ENCODE data around the gene KIF6. TPM values are rescaled to one million over a fixed set of nuclear protein-coding genes. Genes with fewer than 3 reads are reported as not detected.

Gene KIF6
- total RNA-seq, 6 experiments from 2014 or later: not detected

GRCh38 chr6:39602601-39603519, 122.3 kb downstream of the KIF6 start:
- no peak for DNase-seq
- Mint-ChIP-seq H3K4me1 (ENCODE audit: low read depth) (no peaks in the 10 kb centered on the region), H3K36me3 (ENCODE audit: low read depth) (no peaks in the 10 kb centered on the region), H3K27ac (no peak overlapping the region), H3K9me3 (peaks cover 9% of the 10 kb centered on the region), H3K27me3 (ENCODE audit: insufficient read depth) (no peaks in the 10 kb centered on the region), H3K4me3 (no peak overlapping the region)
- no peak for TF ChIP-seq CTCF (IDR thresholded peaks at IDR 0.05)

GRCh38 chr6:39599973-39600372, 125.2 kb downstream of the KIF6 start:
- no peaks in the 10 kb centered on the region for H3K36me3 Mint-ChIP-seq (ENCODE audit: low read depth)
- no peak for TF ChIP-seq CTCF (IDR thresholded peaks at IDR 0.05)
- peak; percentile 0 for DNase-seq
- H3K9me3 Mint-ChIP-seq: peaks cover 14% of the 10 kb centered on the region
- no peak overlapping the region for H3K27ac Mint-ChIP-seq
- no peaks in the 10 kb centered on the region for H3K4me1 Mint-ChIP-seq (ENCODE audit: low read depth)
- no peaks in the 10 kb centered on the region for H3K27me3 Mint-ChIP-seq (ENCODE audit: insufficient read depth)
- H3K4me3 Mint-ChIP-seq: no peak overlapping the region

- TF ChIP-seq CTCF (IDR thresholded peaks at IDR 0.05): no peak
- Mint-ChIP-seq H3K9me3 (peaks cover 17% of the 10 kb centered on the region), H3K4me1 (ENCODE audit: low read depth) (no peaks in the 10 kb centered on the region), H3K36me3 (ENCODE audit: low read depth) (no peaks in the 10 kb centered on the region), H3K4me3 (no peak overlapping the region), H3K27me3 (ENCODE audit: insufficient read depth) (no peaks in the 10 kb centered on the region), H3K27ac (no peak overlapping the region)
- no peak for DNase-seq
Measured at GRCh38 chr6:39599341-39599740, 125.9 kb downstream of the KIF6 start.

GRCh38 chr6:39594285-39594684, 130.9 kb downstream of the KIF6 start:
- TF ChIP-seq CTCF (IDR thresholded peaks at IDR 0.05): no peak
- H3K27me3 Mint-ChIP-seq (ENCODE audit: insufficient read depth): no peaks in the 10 kb centered on the region
- H3K9me3 Mint-ChIP-seq: peaks cover 28% of the 10 kb centered on the region
- H3K27ac Mint-ChIP-seq: no peak overlapping the region
- H3K4me3 Mint-ChIP-seq: no peak overlapping the region
- no peak for DNase-seq
- H3K36me3 Mint-ChIP-seq (ENCODE audit: low read depth): no peaks in the 10 kb centered on the region; the same call in 1 of the 2 replicates
- H3K4me1 Mint-ChIP-seq (ENCODE audit: low read depth): no peaks in the 10 kb centered on the region

- Mint-ChIP-seq H3K9me3 (peaks cover 28% of the 10 kb centered on the region), H3K27me3 (ENCODE audit: insufficient read depth) (no peaks in the 10 kb centered on the region), H3K27ac (no peak overlapping the region), H3K4me3 (no peak overlapping the region), H3K36me3 (ENCODE audit: low read depth) (no peaks in the 10 kb centered on the region; the same call in 1 of the 2 replicates), H3K4me1 (ENCODE audit: low read depth) (no peaks in the 10 kb centered on the region)
- no peak for DNase-seq
- TF ChIP-seq CTCF (IDR thresholded peaks at IDR 0.05): no peak
Measured at GRCh38 chr6:39593646-39594045, 131.6 kb downstream of the KIF6 start.

Measured in HFFc6 (cell line).